NCI-H187 treated with DMSO at 0.1 percent for 48 hours (cell line): ENCODE measurements around the gene CARD11.

Experiments used
- DNase-seq: peaks from one replicate; lab custom pipeline; 2025; lab: John Stamatoyannopoulos, UW

CARD11 gene

GRCh38 chr7:3020416-3020815 lies 23.3 kb downstream of the CARD11 start:
- DNase-seq, result no peak

- DNase-seq, result no peak
Measured at GRCh38 chr7:3019801-3020200, 23.9 kb downstream of the CARD11 start.

GRCh38 chr7:3013975-3014792 lies 29.5 kb downstream of the CARD11 start:
- no peak for DNase-seq

GRCh38 chr7:3011211-3011852 lies 32.3 kb downstream of the CARD11 start:
- no peak for DNase-seq

GRCh38 chr7:3010161-3010560 lies 33.5 kb downstream of the CARD11 start:
- no peak for DNase-seq

- DNase-seq, result no peak
Measured at GRCh38 chr7:3009086-3009485, 34.6 kb downstream of the CARD11 start.

GRCh38 chr7:3008386-3008785 lies 35.3 kb downstream of the CARD11 start:
- DNase-seq, result no peak

- no peak for DNase-seq
Measured at GRCh38 chr7:3007696-3008095, 36.0 kb downstream of the CARD11 start.

- no peak for DNase-seq
Measured at GRCh38 chr7:3005257-3005656, 38.4 kb downstream of the CARD11 start.

GRCh38 chr7:3003936-3004335 lies 39.7 kb downstream of the CARD11 start:
- no peak for DNase-seq

GRCh38 chr7:3002631-3003030 lies 41.0 kb downstream of the CARD11 start:
- no peak for DNase-seq

- DNase-seq, result no peak
Measured at GRCh38 chr7:3000566-3000965, 43.1 kb downstream of the CARD11 start.

- no peak for DNase-seq
Measured at GRCh38 chr7:2999078-2999500, 44.6 kb downstream of the CARD11 start.

- DNase-seq, result no peak
Measured at GRCh38 chr7:2997014-2997413, 46.7 kb downstream of the CARD11 start.

GRCh38 chr7:2996141-2996540 lies 47.5 kb downstream of the CARD11 start:
- DNase-seq, result no peak

GRCh38 chr7:2993868-2994267 lies 49.8 kb downstream of the CARD11 start:
- DNase-seq, result no peak

GRCh38 chr7:2993396-2993795 lies 50.3 kb downstream of the CARD11 start:
- no peak for DNase-seq

GRCh38 chr7:2990949-2991470 lies 52.7 kb downstream of the CARD11 start:
- no peak for DNase-seq

- DNase-seq, result no peak
Measured at GRCh38 chr7:2986561-2986960, 57.1 kb downstream of the CARD11 start.

GRCh38 chr7:2985866-2986265 lies 57.8 kb downstream of the CARD11 start:
- DNase-seq, result no peak

- DNase-seq, result no peak
Measured at GRCh38 chr7:2984091-2984490, 59.6 kb downstream of the CARD11 start.

GRCh38 chr7:2983586-2983985 lies 60.1 kb downstream of the CARD11 start:
- no peak for DNase-seq

GRCh38 chr7:2982831-2983230 lies 60.8 kb downstream of the CARD11 start:
- no peak for DNase-seq
